Ectodermal cell (in vitro differentiated cells): Measurements from ENCODE around the gene ALAD. TPM values are rescaled to one million over a fixed set of nuclear protein-coding genes. Genes with fewer than 3 reads are reported as not detected.
"Not testable (repeated sequence)": the region's sequence is repeated elsewhere in the genome, so short reads cannot be mapped to it uniquely, and the experiment has no call there.

Experiments
- H3K27ac ChIP-seq: 2 replicates; pipeline ENCODE4 v1.7.0; 2013; ENCODE audit warnings: mild to moderate bottlenecking, low read depth, low read length; ENCODE audit not compliant: insufficient read depth, poor library complexity, severe bottlenecking
- H3K27me3 ChIP-seq: 2 replicates; pipeline ENCODE4 v1.7.0; 2013; ENCODE audit warnings: mild to moderate bottlenecking, low read length; ENCODE audit not compliant: insufficient read depth, control insufficient read depth, poor library complexity, severe bottlenecking
- H3K36me3 ChIP-seq: one replicate; pipeline ENCODE4 v1.7.0; 2013; ENCODE audit warnings: low read length; ENCODE audit not compliant: control insufficient read depth, insufficient read depth
- H3K4me1 ChIP-seq: one replicate; pipeline ENCODE4 v1.7.0; 2013; ENCODE audit warnings: low read length; ENCODE audit not compliant: control insufficient read depth, insufficient read depth
- H3K4me3 ChIP-seq: 2 replicates; pipeline ENCODE4 v1.7.0; 2013; ENCODE audit warnings: low read depth, low read length, control low read depth; ENCODE audit not compliant: insufficient read depth
- H3K9me3 ChIP-seq: 2 replicates; pipeline ENCODE4 v1.7.0; 2013; ENCODE audit warnings: mild to moderate bottlenecking, low read length, moderate library complexity; ENCODE audit not compliant: control insufficient read depth
- WGBS, 2 experiments: methylation state at CpG; one replicate each; pipeline ENCODE4 v1.1.7; 2013; ENCODE audit warnings: missing lambda C conversion rate in 2 of 2; 5-methylcytosine and 5-hydroxymethylcytosine counted together
- polyA plus RNA-seq, 4 experiments: library from polyadenylated mRNA; stranded (reverse); fragments of 50-300 nt; gene quantifications; one replicate each; pipeline ENCODE4 v1.2.3, GENCODE V29; 2013

The ALAD gene
- polyA plus RNA-seq (2013, experiment 1 of 4): 31.7 TPM
- 29.2 TPM for polyA plus RNA-seq (2013, experiment 2 of 4)
- 24.7 TPM for polyA plus RNA-seq (2013, experiment 3 of 4)
- polyA plus RNA-seq (2013, experiment 4 of 4): 30.2 TPM

DNA sequence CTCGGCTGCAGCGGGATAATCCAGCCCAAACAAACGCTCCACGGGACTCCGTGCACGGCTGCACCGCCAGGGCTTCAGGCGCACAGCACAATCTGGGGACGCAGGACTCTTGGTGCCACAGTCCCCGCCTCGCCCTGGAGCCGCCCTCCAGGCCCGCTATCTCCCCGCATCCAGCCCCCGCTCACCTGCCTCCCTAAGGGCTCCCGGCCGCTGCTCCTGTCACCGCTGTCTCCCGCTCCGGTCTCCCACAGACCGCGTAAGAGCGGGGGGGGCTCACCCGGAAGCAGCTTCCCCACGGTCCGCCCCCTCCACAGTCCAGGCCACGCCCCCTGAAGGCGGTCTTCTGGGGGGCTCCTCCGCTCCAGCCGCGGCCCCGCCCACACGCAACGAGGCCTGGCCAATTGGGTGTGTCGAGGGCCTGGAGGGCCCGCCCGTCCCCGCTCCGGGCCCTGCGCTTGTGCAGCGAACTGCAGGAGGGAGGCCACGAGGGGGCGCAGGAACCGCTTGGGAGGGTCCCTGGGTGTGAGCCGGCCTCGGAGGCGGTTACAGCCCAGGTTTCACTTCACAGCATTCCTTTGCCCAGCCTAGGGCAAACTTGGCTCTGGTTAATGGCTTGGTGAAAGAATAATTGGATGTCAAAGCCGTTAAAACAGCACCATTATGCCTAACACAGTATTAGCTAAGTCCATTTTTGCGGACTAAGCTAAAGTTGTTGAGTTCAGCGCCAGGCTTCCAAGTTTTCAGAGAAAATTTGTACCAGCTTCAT lies at the start of gene ALAD:
Gene ALAD (minus strand): TSS at position 258 of the 766 bp plus-strand sequence. CDS start 7,725 bp downstream, outside the sequence.
- WGBS, 2 experiments: 3% methylated on average over 50 of the region's 50 CpGs
- peak within 1 kb of the TSS; percentile 21 for H3K27ac ChIP-seq
- H3K4me3 ChIP-seq: peak within 1 kb of the TSS; percentile 90
- H3K36me3 ChIP-seq: no peaks in the 10 kb centered on the region
- no peaks in the 10 kb centered on the region for H3K4me1 ChIP-seq
- H3K9me3 ChIP-seq: no peaks in the 10 kb centered on the region
- no peaks in the 10 kb centered on the region for H3K27me3 ChIP-seq

DNA sequence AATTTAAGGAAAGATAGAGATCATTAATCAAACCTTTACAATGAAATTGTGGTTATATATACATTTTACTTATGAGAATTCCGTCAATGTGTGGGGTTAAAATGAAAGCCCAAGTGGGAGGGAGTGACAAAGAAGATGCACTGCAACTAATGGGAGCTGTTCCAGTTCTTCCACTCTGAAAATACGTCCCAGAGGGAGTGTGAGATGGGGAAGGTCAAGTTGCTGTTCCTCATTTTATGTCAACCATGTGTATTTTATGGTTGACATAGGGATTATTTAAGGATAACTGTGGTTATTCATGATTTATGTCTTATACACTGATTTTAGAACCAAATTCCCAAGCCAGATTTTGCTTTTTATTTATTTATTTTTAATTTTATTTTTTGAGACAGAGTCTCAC lies 48.3 kb upstream of the ALAD start:
- 85 to 100% methylated on average over 2 of the region's 2 CpGs for WGBS, 2 experiments
- Histone ChIP-seq H3K36me3 (no peaks in the 10 kb centered on the region), H3K9me3 (no peaks in the 10 kb centered on the region), H3K4me3 (no peak overlapping the region), H3K27ac (no peak overlapping the region), H3K4me1 (no peaks in the 10 kb centered on the region), H3K27me3 (no peaks in the 10 kb centered on the region)

DNA sequence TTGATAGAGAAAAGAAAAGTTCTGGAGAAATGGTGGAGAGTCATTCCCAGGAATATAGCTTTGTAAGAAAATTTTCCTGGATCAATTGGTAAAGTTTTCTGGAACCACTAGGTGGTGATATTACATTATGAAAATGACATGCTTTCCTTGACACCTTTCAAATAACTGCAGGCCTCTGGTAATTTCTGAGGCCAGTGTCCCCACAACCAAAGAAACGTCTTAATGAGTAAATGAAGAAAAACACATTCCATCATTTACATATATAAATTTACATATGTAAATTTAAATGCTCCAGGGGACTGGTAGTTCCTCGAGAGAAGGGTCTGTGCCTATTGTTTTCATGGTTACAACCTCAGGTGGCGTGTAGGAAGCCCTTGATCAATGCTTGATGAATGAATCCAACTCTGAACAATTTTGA lies 45.2 kb upstream of the ALAD start:
- WGBS, 2 experiments: 62 to 75% methylated on average over 2 of the region's 3 CpGs
- Histone ChIP-seq H3K4me3 (no peak overlapping the region), H3K27me3 (no peaks in the 10 kb centered on the region), H3K4me1 (no peaks in the 10 kb centered on the region), H3K36me3 (no peaks in the 10 kb centered on the region), H3K9me3 (no peaks in the 10 kb centered on the region), H3K27ac (no peak overlapping the region)

DNA sequence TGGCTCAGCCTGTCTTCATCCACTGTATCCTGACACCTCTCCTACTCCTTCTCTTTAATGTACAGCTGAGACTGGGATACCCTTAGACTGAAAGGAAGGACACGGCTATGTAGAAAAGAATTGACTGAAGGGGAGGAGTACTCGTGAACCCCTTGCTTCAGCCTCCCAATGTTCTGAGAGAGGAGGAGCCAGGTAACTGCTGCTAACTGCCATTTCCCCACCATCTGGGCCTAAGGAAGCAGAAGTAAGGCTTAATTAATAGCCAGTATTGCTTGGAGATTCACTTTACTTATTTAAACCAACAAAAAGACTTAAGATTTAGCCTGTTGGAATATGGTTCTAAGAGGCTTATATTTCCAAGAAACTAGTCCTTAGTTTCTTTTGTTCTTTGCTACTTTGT lies 43.7 kb upstream of the ALAD start:
- H3K9me3 ChIP-seq: no peaks in the 10 kb centered on the region
- H3K4me1 ChIP-seq: no peaks in the 10 kb centered on the region
- no peaks in the 10 kb centered on the region for H3K27me3 ChIP-seq
- H3K4me3 ChIP-seq: no peak overlapping the region
- H3K27ac ChIP-seq: no peak overlapping the region
- H3K36me3 ChIP-seq: no peaks in the 10 kb centered on the region
- 89 to 97% methylated on average over 2 of the region's 2 CpGs for WGBS, 2 experiments

DNA sequence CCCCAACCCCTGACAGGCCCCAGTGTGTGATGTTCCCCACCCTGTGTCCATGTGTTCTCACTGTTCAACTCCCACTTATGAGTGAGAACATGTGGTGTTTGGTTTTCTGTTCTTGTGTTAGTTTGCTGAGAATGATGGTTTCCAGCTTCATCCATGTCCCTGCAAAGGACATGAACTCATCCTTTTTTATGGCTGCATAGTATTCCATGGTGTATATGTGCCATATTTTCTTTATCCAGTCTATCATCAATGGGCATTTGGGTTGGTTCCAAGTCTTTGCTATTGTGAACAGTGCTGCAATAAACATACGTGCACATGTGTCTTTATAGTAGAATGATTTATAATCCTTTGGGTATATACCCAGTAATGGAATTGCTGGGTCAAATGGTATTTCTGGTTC lies 36.6 kb upstream of the ALAD start:
- WGBS, 2 experiments: 83 to 100% methylated on average over 1 of the region's 1 CpG
- H3K9me3 ChIP-seq, H3K27me3 ChIP-seq, H3K36me3 ChIP-seq, H3K4me1 ChIP-seq, H3K27ac ChIP-seq, H3K4me3 ChIP-seq: not testable (repeated sequence)

DNA sequence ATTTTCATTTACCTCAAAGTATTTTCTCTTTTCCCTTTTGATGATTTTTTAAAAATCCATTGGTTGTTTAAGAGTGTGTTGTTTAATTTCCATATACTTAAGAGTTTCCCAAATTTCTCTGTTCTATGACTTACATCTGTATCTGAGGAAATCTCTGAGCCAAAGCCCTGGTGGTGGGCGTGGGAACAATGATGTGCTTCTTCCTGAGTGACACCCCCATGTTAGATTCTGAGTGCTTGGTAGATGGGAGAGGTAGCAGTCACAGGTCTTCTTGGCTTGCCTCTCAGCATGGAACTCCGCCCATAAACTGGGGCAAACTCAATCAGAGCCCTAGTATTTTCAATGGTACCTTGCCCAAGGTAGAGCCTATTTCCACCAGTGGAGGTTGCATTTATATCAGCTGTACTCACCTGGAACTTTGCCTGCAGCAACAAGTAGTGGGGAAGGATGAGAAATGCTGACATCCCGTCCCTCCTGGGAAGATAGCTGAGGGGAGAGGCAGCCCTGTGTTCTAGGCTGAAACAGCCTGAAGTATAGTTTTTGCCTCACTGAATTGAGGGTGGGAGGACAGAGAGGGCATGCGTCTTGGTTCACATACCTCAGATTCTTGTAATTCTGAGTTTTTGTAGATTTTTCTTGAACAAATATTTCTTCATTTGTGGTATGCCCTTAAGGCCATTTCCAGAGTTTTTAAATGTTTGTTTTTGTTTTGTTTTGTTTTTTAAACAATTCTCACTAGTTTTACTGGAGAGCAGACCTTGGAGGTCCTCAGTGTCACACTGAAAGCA lies 35.8 kb upstream of the ALAD start:
- WGBS, 2 experiments: 88 to 93% methylated on average over 4 of the region's 4 CpGs
- no peak overlapping the region for H3K27ac ChIP-seq
- no peaks in the 10 kb centered on the region for H3K36me3 ChIP-seq
- no peaks in the 10 kb centered on the region for H3K4me1 ChIP-seq
- no peaks in the 10 kb centered on the region for H3K9me3 ChIP-seq
- H3K27me3 ChIP-seq: no peaks in the 10 kb centered on the region
- H3K4me3 ChIP-seq: no peak overlapping the region

DNA sequence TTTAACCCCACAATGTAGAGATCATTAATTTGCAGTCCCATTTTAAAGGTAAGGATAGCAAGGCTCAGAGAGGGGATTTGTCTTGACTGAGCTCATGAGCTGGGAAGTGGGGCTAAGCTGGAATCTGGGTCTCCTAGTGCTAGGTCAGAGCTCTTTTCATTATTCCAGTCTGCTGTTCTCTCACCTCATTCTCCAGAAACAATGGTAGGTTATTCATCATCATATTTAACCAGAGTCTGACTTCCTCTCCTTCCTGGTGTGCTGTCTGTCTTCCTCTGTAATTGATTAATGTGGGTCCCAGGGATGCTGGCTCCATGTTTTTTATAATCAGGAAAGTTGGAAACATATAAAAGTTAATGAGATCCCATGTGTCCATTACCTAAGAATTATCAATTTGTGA lies 30.1 kb upstream of the ALAD start:
- H3K27me3 ChIP-seq: no peaks in the 10 kb centered on the region

DNA sequence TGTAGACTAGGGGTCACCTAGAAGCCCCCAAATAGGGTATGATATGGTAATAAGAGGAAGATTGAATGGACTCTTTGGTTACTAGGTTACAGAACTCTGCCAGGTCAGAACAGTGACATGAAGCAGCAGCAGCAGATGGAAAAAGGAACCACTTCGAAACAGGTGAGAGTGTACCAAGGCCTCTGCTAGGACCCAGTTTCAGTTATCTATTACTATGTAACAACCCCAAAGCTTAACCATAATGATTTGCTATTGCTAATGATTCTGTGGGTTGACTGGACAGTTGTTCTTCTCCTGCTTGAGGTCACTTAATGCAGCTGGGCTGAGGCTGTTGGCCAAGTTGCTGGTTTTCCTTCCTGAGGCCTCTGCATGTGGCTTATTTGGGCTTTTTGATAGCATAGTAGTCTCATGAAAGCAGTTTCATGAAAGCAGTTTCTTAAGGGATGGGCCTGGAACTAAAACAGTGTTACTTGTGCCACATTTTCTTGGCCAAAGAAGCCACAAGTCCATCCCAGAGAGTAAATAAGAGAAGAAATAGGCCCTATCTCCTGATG lies 27.1 kb upstream of the ALAD start:
- H3K27ac ChIP-seq: no peak overlapping the region
- H3K36me3 ChIP-seq: no peaks in the 10 kb centered on the region
- H3K9me3 ChIP-seq: no peaks in the 10 kb centered on the region
- no peak overlapping the region for H3K4me3 ChIP-seq
- whole genome bisulfite sequencing, 2 experiments: 80 to 89% methylated on average over 1 of the region's 1 CpG
- H3K27me3 ChIP-seq: no peaks in the 10 kb centered on the region
- H3K4me1 ChIP-seq: peaks cover 4% of the 10 kb centered on the region

More for the DNA sequence above, 30.1 kb upstream of the ALAD start:
- H3K9me3 ChIP-seq: no peaks in the 10 kb centered on the region
- no peak overlapping the region for H3K4me3 ChIP-seq
- H3K4me1 ChIP-seq: no peaks in the 10 kb centered on the region
- H3K36me3 ChIP-seq: no peaks in the 10 kb centered on the region
- no peak overlapping the region for H3K27ac ChIP-seq

DNA sequence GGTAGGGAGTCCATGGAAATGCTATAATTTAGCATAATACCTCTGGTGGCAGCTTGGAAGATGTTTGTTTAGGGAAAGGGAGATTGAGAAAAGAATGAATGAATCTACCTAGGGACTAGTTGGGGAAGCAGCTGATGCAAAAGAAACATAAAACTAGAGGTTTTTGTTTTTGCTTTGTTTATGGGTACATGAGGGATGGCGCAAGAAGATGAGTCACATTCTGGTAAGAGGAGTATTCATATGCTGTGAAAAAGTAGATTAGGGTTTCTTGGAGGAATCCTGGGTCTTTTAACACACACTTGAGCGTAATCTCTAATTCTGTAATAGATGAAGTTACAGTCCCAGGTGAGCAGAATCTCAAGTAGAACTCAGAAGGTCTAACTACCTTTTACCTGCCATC lies 26.5 kb upstream of the ALAD start:
- H3K9me3 ChIP-seq: no peaks in the 10 kb centered on the region
- H3K27me3 ChIP-seq: no peaks in the 10 kb centered on the region
- H3K4me1 ChIP-seq: peaks cover 4% of the 10 kb centered on the region
- no peak overlapping the region for H3K4me3 ChIP-seq
- H3K36me3 ChIP-seq: no peaks in the 10 kb centered on the region
- WGBS, 2 experiments: 94 to 95% methylated on average over 2 of the region's 2 CpGs
- H3K27ac ChIP-seq: no peak overlapping the region

DNA sequence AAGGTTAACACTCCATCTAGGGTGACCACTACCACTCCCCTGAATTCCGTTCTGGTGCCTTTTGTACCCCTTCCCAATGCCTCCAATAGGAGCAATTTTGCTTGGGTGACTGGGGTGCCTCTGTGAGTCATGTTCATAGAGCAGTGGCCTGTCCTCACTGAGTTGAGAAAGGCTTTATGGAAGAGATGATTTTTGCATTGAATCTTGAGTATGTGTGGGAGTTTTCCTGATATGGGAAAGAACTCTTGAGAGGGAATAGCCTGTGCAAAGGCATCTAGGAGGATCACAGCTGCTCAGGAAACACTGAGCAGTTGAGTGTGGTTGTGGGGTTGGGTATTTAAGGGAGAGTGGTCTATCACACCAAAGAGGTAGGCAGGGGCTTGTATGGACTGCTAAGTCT lies 25.6 kb upstream of the ALAD start:
- Histone ChIP-seq H3K27me3 (no peaks in the 10 kb centered on the region), H3K27ac (no peak overlapping the region), H3K36me3 (no peaks in the 10 kb centered on the region), H3K9me3 (no peaks in the 10 kb centered on the region), H3K4me1 (peaks cover 4% of the 10 kb centered on the region), H3K4me3 (no peak overlapping the region)
- 50 to 55% methylated on average over 1 of the region's 1 CpG for WGBS, 2 experiments
